Measurements from ENCODE around the gene ZFHX3. TPM values are rescaled to one million over a fixed set of nuclear protein-coding genes. Genes with fewer than 3 reads are reported as not detected.

Gene ZFHX3
- total and polyA plus RNA-seq, 10 of the 15 experiments (the other 5 are each of a cell fraction or from before 2014, with no cell fraction given), result 0.68 to 8.6 (median 2.0) TPM

DNA sequence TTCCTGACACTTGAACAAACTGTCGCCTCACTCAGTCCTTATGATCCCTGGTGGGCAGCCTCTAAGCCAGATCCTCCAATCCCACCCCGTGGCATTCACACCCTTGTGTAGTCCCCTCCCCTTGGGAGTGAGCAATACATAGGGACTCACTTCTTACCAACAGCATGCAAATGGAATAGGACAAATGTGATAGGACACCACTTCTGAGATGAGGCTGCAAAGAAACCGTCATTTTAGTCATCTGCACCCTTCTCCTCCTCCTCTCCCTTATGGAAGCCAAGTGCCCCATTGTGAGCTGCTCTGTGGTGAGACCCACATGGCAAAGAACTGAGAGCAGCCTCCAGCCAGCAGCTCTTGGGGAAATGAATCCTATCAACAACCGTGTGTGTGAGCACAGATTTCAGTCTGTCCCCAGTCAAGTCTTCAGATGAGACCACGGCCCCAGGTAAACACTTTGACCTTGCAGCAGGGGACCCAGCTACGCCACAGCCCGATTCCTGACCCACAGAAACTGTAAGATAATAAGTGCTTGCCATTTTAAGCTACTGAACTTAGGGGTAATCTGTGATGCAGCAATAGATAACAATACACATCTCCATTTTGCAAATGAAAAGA, 46.9 kb downstream of the ZFHX3 start (continued):
- no peak for TF ChIP-seq NR2C1 (IDR thresholded peaks at IDR 0.05)
- TF ChIP-seq NFIC (IDR thresholded peaks at IDR 0.05; ENCODE audit: low read depth, low read length), result no peak
- TF ChIP-seq NR2F1 (conservative IDR thresholded peaks at IDR 0.05), result no peak

DNA sequence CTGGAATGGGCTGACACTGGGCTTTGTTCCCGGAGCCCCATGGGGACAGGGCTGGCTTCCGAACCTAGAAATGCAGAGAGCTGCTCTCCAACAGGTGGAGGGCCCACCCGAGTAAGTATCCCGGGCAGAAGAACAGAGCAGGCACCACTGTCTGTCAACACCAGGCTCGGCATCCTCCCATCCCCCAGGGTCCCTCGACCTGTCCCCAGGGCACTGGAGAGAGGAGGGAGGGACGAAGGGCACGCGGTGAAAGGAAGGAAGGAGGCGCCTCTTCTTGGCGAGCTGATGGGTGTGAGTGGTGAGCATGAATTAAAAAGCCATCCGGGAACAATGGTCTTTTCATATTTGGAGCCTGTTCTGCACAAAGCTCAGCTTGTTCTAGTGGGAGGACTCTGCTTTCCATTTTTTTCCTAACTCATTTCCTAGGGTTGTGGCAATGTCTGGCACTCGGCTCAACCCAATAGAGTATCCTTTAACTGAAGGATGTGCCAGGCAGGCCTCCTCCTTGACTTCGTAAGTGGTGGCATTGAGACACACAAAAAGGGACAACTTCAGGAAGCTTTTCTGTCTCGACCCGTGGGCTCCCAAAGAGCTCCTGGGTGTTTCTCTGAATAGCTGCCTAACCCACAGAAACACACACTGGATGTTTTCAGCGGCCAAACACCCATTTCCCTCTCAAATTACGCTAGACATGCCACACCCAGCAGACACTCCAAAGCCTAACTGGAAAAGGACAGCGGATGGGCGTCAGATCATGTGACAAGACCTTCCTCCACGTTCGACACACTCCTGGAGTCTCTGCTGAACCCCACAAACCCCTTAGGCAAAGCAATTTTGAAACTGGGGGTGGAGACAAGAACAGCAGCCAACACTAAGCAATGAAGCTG, 47.7 kb downstream of the ZFHX3 start:
- RAD21 ChIA-PET (ENCODE audit: unreplicated experiment), result interaction anchor here (0.6 kb wide), 1 partner anchor 9 kb away, joined by 3 read pairs; no protein-coding TSS in a partner anchor
- no peaks in the 10 kb centered on the region; the same call in 1 of the 2 replicates for H3K79me2 ChIP-seq (ENCODE audit: control insufficient read depth, insufficient read depth, low read length)
- no peak overlapping the region for H3K4me3 ChIP-seq
- H3K9me3 ChIP-seq (replicated peaks; ENCODE audit: control insufficient read depth, insufficient read depth, low read length), result peaks cover 8% of the 10 kb centered on the region; the same call in 2 of the 3 replicates
- CTCF ChIA-PET, result no interaction called here
- H3K36me3 ChIP-seq (ENCODE audit: control insufficient read depth in 2 of 2, insufficient read depth in 2 of 2, low read length in 1 of 2), result no peaks in the 10 kb centered on the region
- H3K4me2 ChIP-seq (ENCODE audit: control insufficient read depth, insufficient read depth), result no peak overlapping the region
- POLR2A ChIA-PET, result interaction anchor here (0.6 kb wide), 1 partner anchor 111 kb away, joined by 3 read pairs; no protein-coding TSS in a partner anchor
- WGBS (ENCODE audit: insufficient coverage, insufficient replicate concordance, low lambda C conversion rate, missing lambda C conversion rate), result 77% methylated on average over 22 of the region's 22 CpGs
- no peak overlapping the region for H3K27ac ChIP-seq (ENCODE audit: control insufficient read depth, insufficient read depth)
- no peak for DNase-seq (ENCODE audit: low read depth, low spot score)
- H3K27me3 ChIP-seq (replicated peaks in 1 of 2; ENCODE audit: control insufficient read depth in 2 of 2, insufficient read depth in 2 of 2, low read length in 1 of 2), result no peaks in the 10 kb centered on the region
- in situ Hi-C loops (cut with MboI) (no loop called here), intact Hi-C loops (cut with micrococcal nuclease; ENCODE audit: unreplicated experiment) (no loop called here)
- FAIRE-seq, result no peak
- H3K9ac ChIP-seq (ENCODE audit: control insufficient read depth, insufficient read depth, low read length), result no peak overlapping the region
- H3K4me1 ChIP-seq (ENCODE audit: control insufficient read depth, insufficient read depth, low read length), result no peaks in the 10 kb centered on the region
- no TSS peak for BruUV-seq (replicated peaks)
- no peaks in the 10 kb centered on the region for H4K20me1 ChIP-seq (ENCODE audit: control insufficient read depth, insufficient read depth)
- no peak overlapping the region for H2AFZ ChIP-seq (ENCODE audit: control insufficient read depth, low read depth, low read length)
- SMC1A ChIA-PET (ENCODE audit: uncharacterized antibody, unreplicated experiment), result no interaction called here
- no peak for ATAC-seq
- TF ChIP-seq SUZ12 (IDR thresholded peaks at IDR 0.05; ENCODE audit: unreplicated experiment), result no peak
- no peak for TF ChIP-seq FOXK2 (IDR thresholded peaks at IDR 0.05)
- no peak for TF ChIP-seq PKNOX1 (IDR thresholded peaks at IDR 0.05)
- TF ChIP-seq CREB1 (IDR thresholded peaks at IDR 0.05; ENCODE audit: low read depth), result no peak
- TF ChIP-seq TCF3 (IDR thresholded peaks at IDR 0.05; ENCODE audit: borderline replicate concordance, insufficient read depth, low read depth, low read length), result no peak
- TF ChIP-seq BHLHE40 (IDR thresholded peaks at IDR 0.05; ENCODE audit: borderline replicate concordance in 1 of 2, low read depth in 2 of 2, low read length in 1 of 2), result no peak
- no peak for TF ChIP-seq CREM (IDR thresholded peaks at IDR 0.05; ENCODE audit: low read depth)
- no peak for TF ChIP-seq BCLAF1 (IDR thresholded peaks at IDR 0.05)
- TF ChIP-seq FOS (IDR thresholded peaks at IDR 0.05; ENCODE audit: borderline replicate concordance, extremely low read depth, insufficient read length), result no peak
- no peak for TF ChIP-seq IRF3 (IDR thresholded peaks at IDR 0.05)
- TF ChIP-seq POLR2AphosphoS5 (IDR thresholded peaks at IDR 0.05; ENCODE audit: low read length), result no peak
- no peak for TF ChIP-seq HCFC1 (IDR thresholded peaks at IDR 0.05; ENCODE audit: low read length)
- no peak for TF ChIP-seq PML (IDR thresholded peaks at IDR 0.05; ENCODE audit: low read length)
- no peak for TF ChIP-seq YY1 (IDR thresholded peaks at IDR 0.05; ENCODE audit: low read depth, low read length)
- TF ChIP-seq KLF5 (IDR thresholded peaks at IDR 0.05; ENCODE audit: partially characterized antibody), result no peak
